NCI-H146 (cell line): Measurements from ENCODE around the gene TXNRD1.
A peak's percentile ranks its signal among the peaks of the same experiment; 100 is the strongest.
"Not testable (repeated sequence)": the region's sequence is repeated elsewhere in the genome, so short reads cannot be mapped to it uniquely, and the experiment has no call there.

Experiments
- DNase-seq: peaks from one replicate; lab custom pipeline; 2025; lab: John Stamatoyannopoulos, UW

The TXNRD1 gene

DNA sequence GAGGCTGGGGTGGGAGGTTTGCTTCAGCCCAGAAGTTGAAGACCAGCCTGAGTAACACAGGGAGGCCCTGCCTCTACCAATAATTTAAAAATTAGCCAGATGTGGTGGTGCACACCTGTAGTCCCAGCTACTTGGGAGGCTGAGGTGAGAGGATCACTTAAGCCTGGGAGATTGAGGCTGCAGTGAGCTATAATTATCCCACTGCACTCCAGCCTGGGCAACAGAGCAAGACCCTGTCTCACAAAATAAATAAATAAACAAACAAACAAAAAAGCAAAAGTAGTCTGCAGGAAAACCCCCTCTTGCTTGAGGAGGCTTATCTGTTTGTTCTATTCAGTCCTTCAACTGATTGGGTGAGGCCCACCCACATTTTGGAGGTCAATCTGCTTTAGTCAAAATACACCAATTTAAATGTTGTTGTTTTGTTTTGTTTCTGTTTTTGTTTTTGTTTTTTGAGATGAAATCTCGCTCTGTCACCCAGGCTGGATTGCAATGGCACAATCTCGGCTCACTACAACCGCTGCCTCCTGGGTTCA lies 24.9 kb upstream of the TXNRD1 start:
- no peak for DNase-seq

DNA sequence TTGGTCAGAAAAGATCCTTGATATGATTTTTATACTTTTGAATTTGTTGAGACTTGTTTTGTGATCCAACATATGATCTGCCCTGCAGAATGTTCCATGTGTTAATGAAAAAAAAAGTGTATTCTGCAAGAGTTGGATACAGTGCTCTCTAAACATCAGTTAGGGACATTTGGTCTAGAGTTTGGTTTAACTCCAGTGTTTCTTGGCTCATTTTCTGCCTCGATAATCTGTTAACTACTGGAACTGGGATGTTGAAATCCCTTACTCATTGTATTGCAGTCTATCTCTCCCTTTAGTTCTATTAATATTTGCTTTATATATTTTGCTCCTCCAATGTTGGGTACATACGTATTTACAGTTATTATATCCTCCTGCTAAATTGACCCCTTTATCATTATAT lies 18.3 kb upstream of the TXNRD1 start:
- DNase-seq, result no peak

DNA sequence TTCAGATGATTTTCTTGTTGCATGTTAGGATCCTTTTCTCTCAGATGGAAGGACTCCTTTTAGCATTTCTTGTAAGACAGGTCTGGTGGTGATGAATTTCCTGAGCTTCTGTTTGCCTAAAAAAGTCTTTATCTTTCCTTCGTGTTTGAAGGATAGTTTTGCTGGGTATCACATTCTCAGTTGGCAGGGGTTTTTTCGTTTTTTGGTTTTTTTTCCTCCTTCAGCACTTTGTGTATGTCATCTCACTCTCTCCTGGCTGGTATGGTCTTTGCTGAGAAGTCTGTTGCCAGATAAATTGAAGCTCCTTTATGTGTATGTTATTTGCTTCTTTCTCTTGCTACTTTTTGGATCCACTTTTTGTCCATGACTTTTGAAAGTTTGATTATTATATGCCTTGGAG lies 15.6 kb upstream of the TXNRD1 start:
- no peak for DNase-seq

DNA sequence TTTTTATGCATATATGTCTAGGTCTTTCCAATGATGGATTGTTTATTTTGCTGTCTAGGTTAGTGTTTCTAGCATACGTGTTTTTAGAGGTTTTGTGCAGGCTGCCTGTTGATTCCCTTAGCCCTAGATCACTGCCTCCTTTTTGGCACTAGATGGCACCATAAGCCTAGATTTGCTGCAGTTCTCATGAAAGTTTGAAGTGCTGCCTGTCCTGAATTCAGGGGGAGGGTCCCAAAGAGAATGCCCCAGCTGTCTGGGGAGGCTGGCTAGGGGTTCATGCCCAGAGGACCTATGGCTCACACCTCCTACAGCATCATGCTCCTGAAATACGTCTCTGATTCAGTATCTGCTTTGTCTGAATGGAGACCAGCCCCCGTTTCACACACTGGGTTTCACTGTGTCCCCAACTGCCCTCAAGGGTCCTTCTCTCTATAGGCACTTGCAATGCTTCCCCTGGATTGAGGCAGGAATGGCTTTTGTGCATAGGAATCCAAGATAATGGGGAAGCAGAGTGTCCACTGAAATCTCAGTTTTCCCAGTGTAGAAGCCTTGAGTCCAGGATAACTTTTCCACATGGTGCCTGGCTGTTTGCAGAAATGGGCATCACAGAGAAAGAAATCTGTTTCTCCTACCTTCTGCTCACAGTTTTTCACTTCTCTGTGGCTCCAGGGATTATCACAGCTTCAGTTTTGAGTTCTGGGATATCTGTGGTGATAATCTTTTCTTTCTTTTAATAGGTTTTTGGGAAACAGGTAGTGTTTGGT lies 14.2 kb upstream of the TXNRD1 start:
- peak; percentile 52 for DNase-seq

DNA sequence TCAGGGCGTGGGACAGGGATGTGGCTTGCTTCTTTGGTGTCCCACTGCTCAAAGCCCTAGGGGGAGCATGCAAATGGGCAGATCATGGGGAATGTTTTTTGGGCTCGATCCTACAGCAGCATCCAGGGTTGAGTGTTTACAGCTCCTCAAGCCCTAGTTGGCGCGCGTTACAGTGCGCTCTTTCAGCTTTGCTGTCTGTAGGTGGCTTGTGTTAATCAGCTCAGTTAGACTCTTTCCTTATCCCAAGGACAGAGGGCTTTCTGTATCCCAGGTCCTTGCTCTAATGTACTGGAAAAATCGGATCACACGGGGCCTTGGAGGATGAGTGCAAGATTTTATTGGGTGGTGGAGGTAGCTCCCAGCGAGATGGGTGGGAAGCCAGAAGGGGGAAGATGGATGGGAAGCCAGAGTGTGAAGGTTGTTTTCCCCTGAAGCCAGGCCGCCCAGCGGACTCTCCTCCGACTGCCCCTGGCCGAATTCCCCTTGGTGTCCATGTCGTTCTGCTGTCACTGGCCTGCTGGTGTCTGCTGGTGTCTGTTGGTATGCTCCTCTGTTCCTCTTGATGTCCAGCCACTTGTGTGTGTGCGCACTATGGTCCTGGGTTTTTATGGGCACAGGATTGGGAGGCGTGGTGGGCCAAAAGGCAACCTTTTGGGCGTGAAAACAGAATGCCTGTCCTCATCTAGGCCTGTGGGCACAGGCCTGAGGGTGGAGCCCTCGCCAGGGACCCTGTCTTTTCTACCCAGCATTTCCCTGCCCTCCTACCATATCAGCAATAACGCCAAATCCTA lies 10.7 kb upstream of the TXNRD1 start:
- DNase-seq, result no peak

DNA sequence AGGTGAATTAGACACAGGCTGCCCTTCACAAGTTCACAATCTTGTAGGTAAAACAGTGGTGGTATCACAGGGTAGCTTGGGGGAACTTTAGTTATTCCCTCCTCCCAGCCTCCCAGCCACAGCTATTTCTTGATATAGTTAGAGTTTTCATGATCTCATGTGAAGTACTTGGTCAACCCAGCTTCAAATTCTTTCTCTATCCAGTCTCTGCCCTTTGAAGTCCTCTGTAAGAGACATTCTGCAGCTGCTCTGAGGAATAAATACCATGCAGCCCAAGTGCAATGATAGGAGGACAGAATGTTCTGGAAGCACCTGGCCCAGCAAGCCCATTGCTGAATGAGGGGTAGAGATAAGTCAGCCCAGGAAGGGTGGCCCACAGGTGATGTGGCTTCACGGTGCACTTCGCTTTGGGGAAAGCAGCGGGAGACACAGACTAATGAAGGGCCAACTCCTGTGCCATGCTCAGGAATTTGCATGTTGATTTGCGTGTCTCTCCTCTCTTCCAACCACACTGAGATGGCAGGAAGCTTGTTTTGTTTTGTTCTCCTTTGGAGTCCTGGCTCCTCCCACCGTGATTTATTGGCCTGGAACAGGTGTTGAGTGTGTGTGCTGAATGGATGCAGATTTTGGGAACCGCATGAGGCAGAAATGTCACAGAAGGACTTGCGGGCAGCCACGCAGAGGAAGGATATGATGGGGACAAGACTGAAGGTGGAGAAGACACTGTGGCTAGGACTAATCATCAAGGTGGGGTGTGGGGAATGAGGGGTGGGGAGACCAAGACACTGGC lies 8.0 kb upstream of the TXNRD1 start:
- DNase-seq, result peak; percentile 20

DNA sequence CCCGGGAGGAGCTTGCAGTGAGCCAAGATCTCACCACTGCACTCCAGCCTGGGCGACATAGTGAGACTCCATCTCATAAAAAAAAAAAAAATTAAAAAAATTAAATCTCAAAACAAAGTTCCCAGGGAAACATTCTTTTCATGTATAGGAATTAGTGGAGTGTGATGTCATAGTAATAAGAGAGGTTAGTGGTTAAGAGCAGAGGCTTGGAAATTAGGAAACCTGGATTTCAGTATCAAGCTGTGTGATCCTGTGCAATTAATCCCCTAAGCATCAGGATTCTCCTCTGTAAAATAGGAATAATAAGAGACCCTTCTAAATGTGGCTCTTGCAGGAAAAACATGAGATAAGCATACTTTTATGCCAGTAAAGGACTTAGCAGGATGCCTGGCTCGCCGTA lies 3.1 kb upstream of the TXNRD1 start:
- no peak for DNase-seq

DNA sequence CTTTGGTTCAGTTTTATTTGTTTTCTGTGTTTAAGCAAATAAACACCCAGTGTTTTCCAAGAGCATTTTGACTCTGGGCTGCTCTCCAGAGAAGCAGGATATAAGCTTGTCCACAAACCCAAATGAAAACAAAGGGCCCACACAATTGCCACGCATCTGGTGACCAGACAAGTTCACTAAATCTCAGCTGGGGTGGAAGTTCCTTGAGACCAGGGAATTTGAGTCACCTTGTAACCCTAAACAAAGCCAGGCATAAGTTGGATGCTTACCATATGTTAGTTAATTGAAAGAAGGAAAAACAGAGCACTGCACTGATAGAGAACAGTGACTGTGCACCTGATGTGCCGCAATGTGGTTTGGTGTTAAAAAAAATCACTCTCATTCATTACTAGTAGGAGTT lies 1.6 kb upstream of the TXNRD1 start:
- DNase-seq, result no peak

DNA sequence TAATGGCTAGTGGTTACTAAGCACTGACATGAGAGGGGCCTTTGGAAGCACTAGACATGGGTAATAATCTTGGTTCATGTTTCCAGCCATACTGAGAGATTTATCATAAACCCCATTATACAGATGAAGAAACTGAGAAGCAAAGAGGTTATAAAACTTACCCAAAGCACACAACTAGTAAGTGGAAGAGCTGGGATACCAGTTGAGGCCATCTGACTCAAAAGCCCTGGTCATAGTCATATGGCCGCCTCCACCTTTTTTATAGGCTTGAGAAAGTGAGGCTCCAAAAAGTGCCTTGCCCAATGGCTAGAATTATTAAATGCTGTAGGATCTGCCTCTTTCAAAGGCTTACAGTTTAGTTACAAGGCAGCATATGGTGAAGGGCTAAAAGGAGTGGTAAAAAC lies 944 bp downstream of the TXNRD1 start:
- no peak for DNase-seq

DNA sequence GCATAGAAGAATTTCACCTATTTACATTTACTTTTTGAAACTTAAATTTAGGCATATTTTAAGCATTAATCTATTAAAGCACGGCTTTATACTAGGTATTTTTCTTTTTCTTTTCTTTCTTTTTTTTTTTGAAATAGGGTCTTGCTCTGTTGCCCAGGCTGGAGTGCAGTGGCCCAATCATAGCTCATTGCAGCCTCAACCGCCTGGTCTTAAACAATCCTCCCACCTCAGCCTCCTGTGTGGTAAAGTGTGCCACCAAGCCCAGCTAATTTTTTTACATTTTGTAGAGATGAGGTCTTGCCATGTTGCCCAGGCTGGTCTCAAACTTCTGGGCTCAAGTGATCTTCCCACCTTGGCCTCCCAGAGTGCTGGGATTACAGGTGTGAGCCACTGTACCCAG lies 2.9 kb downstream of the TXNRD1 start:
- not testable (repeated sequence) for DNase-seq

DNA sequence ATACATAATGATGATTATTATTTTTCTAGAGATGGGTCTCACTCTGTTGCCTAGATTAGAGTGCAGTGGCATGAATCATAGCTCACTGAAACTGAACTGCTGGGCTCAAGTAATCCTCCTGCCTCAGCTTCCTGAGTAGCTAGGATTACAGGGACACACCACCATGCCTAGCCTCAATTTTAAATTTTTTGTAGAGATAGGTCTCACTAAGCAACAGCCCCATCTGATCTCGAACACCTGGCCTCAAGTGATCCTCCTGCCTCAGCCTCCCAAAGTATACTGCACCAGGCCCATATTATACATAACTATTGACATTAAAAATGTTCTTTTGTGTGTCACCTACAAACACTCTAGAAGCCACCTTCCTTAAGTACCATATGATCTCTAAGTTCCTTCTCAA lies 3.4 kb downstream of the TXNRD1 start:
- DNase-seq, result no peak

DNA sequence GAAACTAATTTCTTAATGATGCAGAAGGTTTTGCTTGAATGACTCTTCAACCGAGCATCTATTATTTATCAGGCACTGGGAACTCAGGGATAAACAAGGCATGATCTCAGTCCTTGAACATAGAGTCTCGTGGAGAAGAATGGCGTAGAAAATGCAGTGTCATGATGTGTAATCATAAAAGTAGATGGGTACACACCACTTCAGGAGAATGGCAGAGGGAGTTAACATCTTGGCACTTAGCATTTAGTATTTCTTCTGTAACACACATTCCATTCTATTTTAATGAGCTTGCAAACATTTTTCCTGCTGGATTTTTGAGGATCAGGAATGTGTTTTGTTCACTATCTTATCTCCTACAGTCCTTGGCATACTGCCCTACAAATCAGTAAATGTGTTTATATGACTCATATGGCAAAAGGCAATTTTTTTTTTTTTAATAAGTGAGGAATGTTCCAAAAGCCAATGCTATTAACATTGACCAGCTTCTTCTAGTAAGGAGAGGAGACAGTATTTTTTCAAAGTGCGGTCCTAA lies 3.8 kb downstream of the TXNRD1 start:
- DNase-seq, result peak; percentile 41

DNA sequence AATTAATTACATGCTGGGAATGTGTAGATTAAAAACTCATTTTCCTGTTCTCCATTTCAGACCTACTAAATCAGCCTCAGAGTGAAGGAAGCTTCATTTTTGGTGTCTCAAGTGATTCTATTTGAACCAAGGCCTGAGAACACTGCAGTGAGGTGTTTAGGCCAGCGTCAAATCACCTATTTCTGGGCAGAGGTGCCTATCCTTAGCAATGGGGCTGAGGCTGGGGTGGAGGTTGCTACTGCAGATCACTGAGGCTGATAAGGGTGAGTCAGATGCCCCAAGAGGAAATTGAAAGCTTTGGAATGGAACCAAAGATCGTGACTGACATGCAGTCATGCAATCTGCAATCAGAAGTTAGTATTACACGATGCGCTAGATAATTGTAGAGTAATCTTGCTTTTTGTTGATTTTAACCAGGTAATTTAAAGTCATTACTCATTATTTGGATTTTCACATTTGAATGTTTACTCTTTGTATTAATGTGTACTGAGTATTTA lies 4.4 kb downstream of the TXNRD1 start:
- peak; percentile 87 for DNase-seq

DNA sequence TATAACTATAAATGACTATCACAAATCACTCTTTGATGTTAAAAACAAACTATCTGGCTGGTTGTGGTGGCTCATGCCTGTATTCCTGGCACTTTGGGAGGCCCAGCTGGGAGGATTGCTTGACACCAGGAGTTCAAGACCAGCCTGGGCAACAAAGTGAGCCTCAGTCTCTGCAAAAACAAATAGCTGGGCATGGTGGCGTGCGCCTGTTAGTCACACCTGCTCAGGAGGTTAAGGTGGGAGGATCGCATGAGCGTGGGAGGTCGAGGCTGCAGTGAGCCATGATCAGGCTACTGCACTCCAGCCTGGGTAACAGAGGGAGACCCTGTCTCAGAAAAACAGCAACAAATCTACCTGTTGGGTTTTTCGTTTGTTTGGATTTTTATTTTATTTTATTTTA lies 5.4 kb downstream of the TXNRD1 start:
- DNase-seq, result no peak

DNA sequence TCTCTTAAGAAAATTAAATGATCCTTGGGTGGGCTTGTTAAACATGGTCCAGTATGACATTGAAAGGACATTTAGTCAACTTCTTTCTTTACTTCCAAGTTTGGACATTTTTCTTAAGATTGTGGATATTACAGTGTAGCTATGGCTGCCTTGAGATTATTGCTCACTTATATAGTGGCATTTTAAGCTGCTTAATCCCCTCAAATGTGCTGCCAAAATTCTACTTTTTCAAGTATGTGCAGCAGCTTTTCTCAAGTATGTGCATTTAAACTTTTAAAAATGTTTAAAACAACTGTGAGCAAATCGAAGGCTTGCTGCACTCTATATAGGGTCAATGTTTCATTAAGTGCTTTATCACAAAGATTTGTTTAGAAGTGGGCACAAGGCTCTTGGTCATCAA lies 7.4 kb downstream of the TXNRD1 start:
- DNase-seq, result no peak

DNA sequence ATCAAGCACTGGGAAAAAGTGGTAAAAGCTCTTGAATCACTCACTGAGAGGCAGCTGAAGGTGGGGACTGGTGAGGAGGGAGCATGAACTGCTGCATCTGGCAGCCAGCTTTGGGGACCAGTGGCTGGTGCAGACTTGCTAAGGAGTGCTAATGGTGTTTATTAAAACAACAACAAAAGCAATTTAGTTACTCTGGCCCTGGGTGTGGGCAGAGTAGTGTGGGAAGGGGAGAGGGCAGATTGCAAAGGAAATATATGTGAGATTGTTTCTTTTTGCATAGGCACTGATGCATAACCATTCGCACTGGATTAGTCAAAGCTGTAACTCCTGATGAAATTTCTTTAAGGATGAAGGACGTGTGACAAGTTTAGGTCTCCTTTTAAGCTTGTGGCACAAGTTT lies 8.1 kb downstream of the TXNRD1 start:
- DNase-seq, result no peak

DNA sequence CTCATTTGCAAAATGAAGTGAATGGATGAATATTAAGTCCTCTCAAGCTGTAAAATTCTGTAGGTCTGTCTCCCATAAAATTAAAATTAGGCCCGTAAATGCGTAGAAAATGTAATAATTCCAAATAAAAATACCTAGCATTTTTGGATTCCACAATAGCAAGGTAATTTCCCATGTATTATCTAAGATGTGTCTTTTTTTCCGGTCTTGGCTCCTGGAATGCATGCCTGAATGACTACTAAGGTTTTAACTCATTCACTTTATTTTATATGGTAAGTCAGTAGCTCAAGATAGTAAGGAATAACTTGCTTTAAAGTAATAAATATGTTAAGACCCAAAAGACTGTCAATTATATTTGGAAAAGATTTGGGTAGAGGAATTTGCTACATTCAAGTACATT lies 11.1 kb downstream of the TXNRD1 start:
- DNase-seq, result no peak

DNA sequence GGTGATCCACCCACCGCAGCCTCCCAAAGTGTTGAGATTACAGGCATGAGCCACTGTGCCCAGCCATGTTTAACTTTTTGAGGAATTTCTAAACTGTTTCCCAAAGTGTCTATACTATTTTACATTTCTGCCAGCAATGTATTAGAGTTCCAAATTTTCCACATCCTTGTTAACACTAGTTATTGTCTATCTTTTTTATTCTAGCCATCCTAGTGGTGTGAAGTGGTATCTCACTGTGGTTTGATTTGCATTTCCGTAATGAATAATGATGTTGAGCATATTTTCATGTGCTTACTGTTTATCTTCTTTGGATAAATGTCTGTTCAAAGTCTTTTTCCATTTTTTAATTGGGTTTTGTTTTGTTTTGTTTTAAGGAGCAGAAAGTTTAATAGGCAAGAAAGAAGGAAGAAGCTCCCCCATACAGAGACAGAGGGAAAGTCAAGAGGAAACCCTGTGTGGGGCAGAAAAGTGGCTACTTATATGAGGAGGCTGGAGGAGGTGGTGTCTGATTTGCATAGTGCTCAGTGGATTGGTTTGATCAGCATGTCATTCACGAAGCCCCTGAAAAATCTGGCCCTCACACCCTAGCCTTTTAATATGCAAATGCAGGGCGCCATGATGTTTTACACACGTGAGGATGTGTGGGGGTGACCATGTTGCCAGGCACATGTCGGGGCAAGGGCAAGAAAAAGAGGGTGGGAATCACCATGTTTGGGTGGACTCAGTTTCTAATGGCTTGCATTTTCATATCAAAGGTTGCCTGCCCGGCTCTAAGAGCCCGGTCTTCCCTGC lies 14.9 kb downstream of the TXNRD1 start:
- DNase-seq, result no peak

DNA sequence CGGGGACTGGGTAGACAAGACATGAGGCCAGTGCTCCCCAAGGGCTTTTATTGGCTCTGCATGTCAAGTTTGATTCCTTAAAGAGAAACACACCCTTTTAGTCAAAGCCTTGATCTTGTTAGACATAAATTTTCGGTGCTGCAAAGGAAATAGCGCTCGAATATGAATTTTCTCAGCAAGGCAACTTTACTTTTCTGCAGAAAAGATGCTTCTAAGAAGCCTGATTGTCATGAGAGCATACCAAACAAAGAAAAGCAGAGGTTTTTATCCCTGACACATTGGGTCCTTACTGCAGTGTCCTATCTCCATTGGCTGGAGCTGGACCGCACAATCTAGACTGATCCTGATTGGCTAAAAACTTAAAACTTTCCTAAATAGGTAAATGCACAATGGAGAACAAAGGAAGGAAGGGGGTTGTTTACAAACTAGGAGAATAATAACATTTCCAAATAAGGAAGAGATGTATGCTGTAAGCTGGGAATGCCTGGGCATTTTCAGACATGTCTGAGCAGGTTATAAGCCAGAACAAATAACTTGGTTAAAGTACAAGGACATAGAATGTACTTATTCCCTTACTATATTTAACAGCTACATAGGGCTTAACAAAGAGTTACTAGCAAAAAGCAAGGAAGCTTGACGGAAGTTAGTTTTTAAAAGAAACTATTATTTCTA lies 17.2 kb downstream of the TXNRD1 start:
- no peak for DNase-seq

DNA sequence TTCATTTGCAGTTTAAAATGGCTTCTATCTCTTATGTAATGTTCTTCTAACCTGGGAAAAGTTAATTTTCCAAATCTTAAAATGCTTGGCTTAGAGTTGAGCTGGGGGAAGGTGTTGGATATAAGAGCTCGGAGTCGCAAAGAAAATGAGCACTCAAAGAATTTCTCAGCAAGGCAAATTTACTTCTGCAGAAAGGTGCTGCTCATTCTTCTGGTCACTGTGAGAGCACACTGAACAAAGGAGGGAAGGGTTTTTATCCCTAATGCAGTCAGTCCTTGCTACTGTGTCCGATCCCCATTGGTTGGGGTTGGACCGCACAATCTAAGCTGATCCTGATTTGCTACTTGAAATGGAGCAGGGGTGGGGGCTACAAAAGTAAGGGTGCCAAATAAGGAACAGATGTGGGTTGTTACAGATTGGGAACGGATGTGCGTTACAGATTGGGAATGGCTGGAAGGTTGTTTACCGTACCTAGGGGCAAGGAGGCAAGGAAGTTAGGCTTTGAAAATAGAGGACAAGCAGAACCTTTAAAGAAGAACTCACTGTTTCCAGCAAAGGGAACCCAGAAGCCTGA lies 19.4 kb downstream of the TXNRD1 start:
- DNase-seq, result no peak
